Measurements from ENCODE around the gene AZU1.

Gene AZU1

DNA sequence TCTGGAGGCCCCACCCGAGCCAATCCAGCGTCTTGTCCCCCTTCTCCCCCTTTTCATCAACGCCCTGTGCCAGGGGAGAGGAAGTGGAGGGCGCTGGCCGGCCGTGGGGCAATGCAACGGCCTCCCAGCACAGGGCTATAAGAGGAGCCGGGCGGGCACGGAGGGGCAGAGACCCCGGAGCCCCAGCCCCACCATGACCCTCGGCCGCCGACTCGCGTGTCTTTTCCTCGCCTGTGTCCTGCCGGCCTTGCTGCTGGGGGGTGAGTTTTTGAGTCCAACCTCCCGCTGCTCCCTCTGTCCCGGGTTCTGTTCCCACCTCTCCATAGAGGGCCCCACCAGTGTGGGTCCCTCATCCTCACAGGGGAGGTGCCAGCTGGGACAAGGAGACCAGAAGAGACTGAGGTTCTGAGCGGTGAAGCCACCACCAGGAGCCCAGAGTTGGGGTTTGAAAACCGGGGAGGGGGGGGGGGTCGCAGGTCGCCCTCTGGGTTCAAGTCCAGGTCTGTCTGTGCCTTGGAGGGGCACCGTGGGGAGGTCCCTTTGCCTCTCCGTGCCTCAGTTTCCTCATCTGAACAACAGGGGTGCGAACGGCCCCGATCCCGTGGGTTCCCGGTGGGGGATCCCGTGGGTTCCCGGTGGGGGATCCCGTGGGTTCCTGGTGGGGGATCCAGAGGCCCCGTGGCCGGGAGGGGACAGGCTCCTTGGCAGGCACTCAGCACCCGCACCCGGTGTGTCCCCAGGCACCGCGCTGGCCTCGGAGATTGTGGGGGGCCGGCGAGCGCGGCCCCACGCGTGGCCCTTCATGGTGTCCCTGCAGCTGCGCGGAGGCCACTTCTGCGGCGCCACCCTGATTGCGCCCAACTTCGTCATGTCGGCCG is 24.7 kb downstream of the AZU1 start, which contains the start of gene ELANE:
Gene ELANE, plus strand, starts transcription at position 168 of the 878 bp plus-strand sequence. Its CDS starts 26 bp downstream, at position 194.
- TF ChIP-seq TAF1 (IDR thresholded peaks at IDR 0.05; ENCODE audit: borderline replicate concordance, insufficient read depth, low read length), result no peak
- no peak for TF ChIP-seq FOXP2 (optimal IDR thresholded peaks at IDR 0.05; ENCODE audit: borderline replicate concordance, extremely low read depth, extremely low read length, insufficient read depth)
- TF ChIP-seq, protein P1, sequence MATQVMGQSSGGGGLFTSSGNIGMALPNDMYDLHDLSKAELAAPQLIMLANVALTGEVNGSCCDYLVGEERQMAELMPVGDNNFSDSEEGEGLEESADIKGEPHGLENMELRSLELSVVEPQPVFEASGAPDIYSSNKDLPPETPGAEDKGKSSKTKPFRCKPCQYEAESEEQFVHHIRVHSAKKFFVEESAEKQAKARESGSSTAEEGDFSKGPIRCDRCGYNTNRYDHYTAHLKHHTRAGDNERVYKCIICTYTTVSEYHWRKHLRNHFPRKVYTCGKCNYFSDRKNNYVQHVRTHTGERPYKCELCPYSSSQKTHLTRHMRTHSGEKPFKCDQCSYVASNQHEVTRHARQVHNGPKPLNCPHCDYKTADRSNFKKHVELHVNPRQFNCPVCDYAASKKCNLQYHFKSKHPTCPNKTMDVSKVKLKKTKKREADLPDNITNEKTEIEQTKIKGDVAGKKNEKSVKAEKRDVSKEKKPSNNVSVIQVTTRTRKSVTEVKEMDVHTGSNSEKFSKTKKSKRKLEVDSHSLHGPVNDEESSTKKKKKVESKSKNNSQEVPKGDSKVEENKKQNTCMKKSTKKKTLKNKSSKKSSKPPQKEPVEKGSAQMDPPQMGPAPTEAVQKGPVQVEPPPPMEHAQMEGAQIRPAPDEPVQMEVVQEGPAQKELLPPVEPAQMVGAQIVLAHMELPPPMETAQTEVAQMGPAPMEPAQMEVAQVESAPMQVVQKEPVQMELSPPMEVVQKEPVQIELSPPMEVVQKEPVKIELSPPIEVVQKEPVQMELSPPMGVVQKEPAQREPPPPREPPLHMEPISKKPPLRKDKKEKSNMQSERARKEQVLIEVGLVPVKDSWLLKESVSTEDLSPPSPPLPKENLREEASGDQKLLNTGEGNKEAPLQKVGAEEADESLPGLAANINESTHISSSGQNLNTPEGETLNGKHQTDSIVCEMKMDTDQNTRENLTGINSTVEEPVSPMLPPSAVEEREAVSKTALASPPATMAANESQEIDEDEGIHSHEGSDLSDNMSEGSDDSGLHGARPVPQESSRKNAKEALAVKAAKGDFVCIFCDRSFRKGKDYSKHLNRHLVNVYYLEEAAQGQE (IDR thresholded peaks at IDR 0.05; ENCODE audit: insufficient read depth in 1 of 2, low read depth in 2 of 2, low read length in 2 of 2), result no peak
- no peak for TF ChIP-seq POLR2AphosphoS5 (IDR thresholded peaks at IDR 0.05; ENCODE audit: low read depth, low read length)

DNA sequence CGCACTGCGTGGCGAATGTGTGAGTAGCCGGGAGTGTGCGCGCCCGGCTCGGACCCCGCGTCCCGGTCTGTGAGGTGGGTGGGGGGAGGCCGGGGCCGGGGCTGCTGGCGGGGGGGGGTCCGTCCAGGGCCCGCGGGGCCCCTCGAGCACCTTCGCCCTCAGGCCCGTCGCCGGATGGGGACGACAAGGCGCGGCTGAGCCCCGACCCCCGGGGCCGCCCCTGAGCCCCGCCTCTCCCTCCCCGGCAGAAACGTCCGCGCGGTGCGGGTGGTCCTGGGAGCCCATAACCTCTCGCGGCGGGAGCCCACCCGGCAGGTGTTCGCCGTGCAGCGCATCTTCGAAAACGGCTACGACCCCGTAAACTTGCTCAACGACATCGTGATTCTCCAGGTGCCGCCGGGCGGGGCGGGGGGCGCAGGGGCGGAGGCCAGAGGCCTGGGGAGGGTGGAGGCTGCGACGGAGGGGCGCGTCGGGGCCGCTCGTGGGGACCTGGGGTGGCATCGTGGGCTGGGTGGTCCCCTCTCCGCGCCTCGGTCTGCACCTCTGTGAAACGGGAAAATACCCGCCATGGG is 25.5 kb downstream of the AZU1 start:
- no peak for TF ChIP-seq TAF1 (IDR thresholded peaks at IDR 0.05; ENCODE audit: borderline replicate concordance, insufficient read depth, low read length)
- no peak for TF ChIP-seq FOXP2 (optimal IDR thresholded peaks at IDR 0.05; ENCODE audit: borderline replicate concordance, extremely low read depth, extremely low read length, insufficient read depth)
- TF ChIP-seq POLR2AphosphoS5 (IDR thresholded peaks at IDR 0.05; ENCODE audit: low read depth, low read length), result no peak
- no peak for TF ChIP-seq SIN3A (IDR thresholded peaks at IDR 0.05; ENCODE audit: borderline replicate concordance, insufficient read depth, low read length)
- TF ChIP-seq, protein P1 (IDR thresholded peaks at IDR 0.05; ENCODE audit: insufficient read depth in 1 of 2, low read depth in 2 of 2, low read length in 2 of 2), result no peak

DNA sequence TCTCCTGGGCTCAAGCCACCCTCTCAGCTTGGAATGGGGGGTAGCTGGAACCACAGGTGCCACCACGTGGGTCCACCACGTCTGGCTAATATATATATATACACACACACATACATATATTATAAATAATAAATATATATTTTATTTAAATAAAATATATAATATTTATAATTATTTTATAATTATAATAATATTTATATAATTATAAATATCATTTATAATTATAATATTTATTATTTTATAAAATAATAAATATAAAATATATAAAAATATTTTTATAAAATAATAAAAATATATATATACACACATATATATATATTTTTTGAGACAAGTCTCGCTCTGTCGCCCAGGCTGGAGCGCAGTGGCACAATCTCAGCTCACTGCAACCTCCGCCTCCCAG is 26.9 kb downstream of the AZU1 start:
- no peak for TF ChIP-seq FOXP2 (optimal IDR thresholded peaks at IDR 0.05; ENCODE audit: borderline replicate concordance, extremely low read depth, extremely low read length, insufficient read depth)
- TF ChIP-seq, protein P1 (IDR thresholded peaks at IDR 0.05; ENCODE audit: insufficient read depth in 1 of 2, low read depth in 2 of 2, low read length in 2 of 2), result no peak
- TF ChIP-seq SIN3A (IDR thresholded peaks at IDR 0.05; ENCODE audit: borderline replicate concordance, insufficient read depth, low read length), result no peak
- TF ChIP-seq POLR2AphosphoS5 (IDR thresholded peaks at IDR 0.05; ENCODE audit: low read depth, low read length), result no peak
- TF ChIP-seq TAF1 (IDR thresholded peaks at IDR 0.05; ENCODE audit: borderline replicate concordance, insufficient read depth, low read length), result no peak

DNA sequence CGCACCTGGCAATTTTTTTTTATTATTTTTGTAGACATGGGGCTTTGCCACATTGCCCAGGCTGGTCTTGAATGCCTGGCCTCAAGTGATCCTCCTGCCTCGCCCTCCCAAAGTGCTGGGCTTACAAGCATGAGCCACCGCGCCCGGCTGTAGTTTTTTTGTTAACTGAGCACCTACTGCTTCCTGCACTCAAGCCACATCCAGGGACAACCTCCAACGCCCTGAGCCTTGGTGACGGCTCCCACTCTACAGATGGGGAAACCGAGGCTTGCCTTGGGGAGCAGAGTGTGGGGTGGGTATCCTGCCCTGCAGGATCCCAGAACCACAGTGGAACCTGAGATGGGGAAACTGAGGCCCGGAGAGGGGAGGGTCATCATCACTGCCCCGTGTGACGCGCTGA is 27.5 kb downstream of the AZU1 start:
- TF ChIP-seq POLR2AphosphoS5 (IDR thresholded peaks at IDR 0.05; ENCODE audit: low read depth, low read length) (no peak), TAF1 (IDR thresholded peaks at IDR 0.05; ENCODE audit: borderline replicate concordance, insufficient read depth, low read length) (no peak), FOXP2 (optimal IDR thresholded peaks at IDR 0.05; ENCODE audit: borderline replicate concordance, extremely low read depth, extremely low read length, insufficient read depth) (no peak), SIN3A (IDR thresholded peaks at IDR 0.05; ENCODE audit: borderline replicate concordance, insufficient read depth, low read length) (no peak)
- TF ChIP-seq, protein P1 (IDR thresholded peaks at IDR 0.05; ENCODE audit: insufficient read depth in 1 of 2, low read depth in 2 of 2, low read length in 2 of 2), result no peak
